OCI-LY3 (cell line): ENCODE data around the gene CLCN1.

Experiments used
- H2AFZ ChIP-seq: fragments of 200-600, 300-600 bp; shearing (Covaris generic); 2 replicates; pipeline ENCODE4 v1.6.0; 2014; ENCODE audit warnings: antibody characterized with exemption, low read depth, low read length
- H3K27ac ChIP-seq: fragments of 200-600, 300-600 bp; sonication (generic); 2 replicates; pipeline ENCODE4 v1.5.1; 2014; ENCODE audit warnings: mild to moderate bottlenecking, low read length, moderate library complexity, mixed read lengths
- H3K27me3 ChIP-seq: fragments of 200-600, 300-600 bp; sonication (generic); 2 replicates; pipeline ENCODE4 v1.6.1; 2014; ENCODE audit warnings: low read depth, low read length, mixed read lengths
- H3K36me3 ChIP-seq: fragments of 200-600, 300-600 bp; sonication (generic); replicated peaks from 2 replicates; pipeline ENCODE3; 2014; ENCODE audit warnings: low read depth, low read length, mixed read lengths
- H3K4me1 ChIP-seq: fragments of 300-600, 200-600 bp; sonication (generic); 2 replicates; pipeline ENCODE4 v1.6.1; 2014; ENCODE audit warnings: low read length, mixed read lengths
- H3K4me2 ChIP-seq: fragments of 200-600, 300-600 bp; sonication (generic); 2 replicates; pipeline ENCODE4 v1.6.1; 2014; ENCODE audit warnings: low read length, mixed read lengths
- H3K4me3 ChIP-seq: fragments of 300-600, 200-600 bp; sonication (generic); 2 replicates; pipeline ENCODE4 v1.5.1; 2014; ENCODE audit warnings: antibody characterized with exemption, mild to moderate bottlenecking, low read length, moderate library complexity
- H3K79me2 ChIP-seq: fragments of 300-600, 200-600 bp; shearing (Covaris generic); 2 replicates; pipeline ENCODE4 v1.6.1; 2014; ENCODE audit warnings: mild to moderate bottlenecking, low read length, mixed read lengths
- H3K9ac ChIP-seq: fragments of 300-600, 200-600 bp; shearing (Covaris generic); 2 replicates; pipeline ENCODE4 v1.6.0; 2014; ENCODE audit warnings: mild to moderate bottlenecking, low read length, moderate library complexity
- H3K9me3 ChIP-seq: fragments of 200-600, 300-600 bp; shearing (Covaris generic); 2 replicates; pipeline ENCODE4 v1.6.1; 2014; ENCODE audit warnings: low read length, mixed read lengths; ENCODE audit not compliant: insufficient read depth
- H4K20me1 ChIP-seq: fragments of 200-600, 300-600 bp; sonication (generic); 2 replicates; pipeline ENCODE4 v1.6.1; 2016; ENCODE audit warnings: low read length, mixed read lengths; ENCODE audit not compliant: insufficient read depth
- EZH2phosphoT487 ChIP-seq: fragments of 200-600 bp; shearing (Covaris generic); IDR thresholded peaks from 2 replicates; pipeline ENCODE4 v1.6.1; 2018; ENCODE audit warnings: antibody characterized with exemption, mixed run types, low read depth
- TF ChIP-seq, protein P1 (sequence below): fragments of 200-600, 300-600 bp; sonication (generic); IDR thresholded peaks from 2 replicates; pipeline ENCODE4 v1.5.1; 2014; ENCODE audit warnings: antibody characterized with exemption, low read length, low read depth

CLCN1 gene

DNA sequence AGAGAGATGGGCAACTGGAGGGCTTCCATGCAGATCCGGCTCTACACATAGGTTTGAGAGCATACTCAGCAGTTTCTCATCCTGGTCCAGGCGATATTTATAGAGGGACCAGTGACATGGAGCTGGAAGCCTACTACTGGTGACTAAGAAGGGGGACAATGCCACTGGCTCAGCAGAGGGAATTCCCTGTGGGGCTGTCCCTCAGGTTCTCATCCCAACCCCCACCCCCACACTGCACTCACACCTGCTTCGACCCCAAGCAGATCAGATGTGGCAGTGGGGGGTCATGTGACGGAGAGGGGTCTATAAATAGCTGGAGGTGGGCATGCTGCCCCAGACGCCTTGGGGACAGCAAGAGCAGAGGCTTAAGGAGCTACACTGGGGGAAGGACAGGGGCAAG lies at the start of gene CLCN1:
Gene CLCN1, plus strand, starts transcription at position 336 of the 400 bp plus-strand sequence. CDS start 102 bp downstream, outside the sequence.
- H3K27me3 ChIP-seq = 0 out of 2 replicates have a peak, but pooled peaks cover 9% of the 10 kb centered on the region
- H3K27ac ChIP-seq = no peak within 1 kb of the TSS
- no peak within 1 kb of the TSS for H3K9ac ChIP-seq
- H2AFZ ChIP-seq = no peak within 1 kb of the TSS
- no peaks in the 10 kb centered on the region for H3K36me3 ChIP-seq
- no peaks in the 10 kb centered on the region for H3K9me3 ChIP-seq
- H3K4me3 ChIP-seq = no peak within 1 kb of the TSS
- H4K20me1 ChIP-seq = no peaks in the 10 kb centered on the region
- peaks cover 20% of the 10 kb centered on the region for H3K4me1 ChIP-seq
- TF ChIP-seq EZH2phosphoT487 = no peak
- TF ChIP-seq, protein P1, sequence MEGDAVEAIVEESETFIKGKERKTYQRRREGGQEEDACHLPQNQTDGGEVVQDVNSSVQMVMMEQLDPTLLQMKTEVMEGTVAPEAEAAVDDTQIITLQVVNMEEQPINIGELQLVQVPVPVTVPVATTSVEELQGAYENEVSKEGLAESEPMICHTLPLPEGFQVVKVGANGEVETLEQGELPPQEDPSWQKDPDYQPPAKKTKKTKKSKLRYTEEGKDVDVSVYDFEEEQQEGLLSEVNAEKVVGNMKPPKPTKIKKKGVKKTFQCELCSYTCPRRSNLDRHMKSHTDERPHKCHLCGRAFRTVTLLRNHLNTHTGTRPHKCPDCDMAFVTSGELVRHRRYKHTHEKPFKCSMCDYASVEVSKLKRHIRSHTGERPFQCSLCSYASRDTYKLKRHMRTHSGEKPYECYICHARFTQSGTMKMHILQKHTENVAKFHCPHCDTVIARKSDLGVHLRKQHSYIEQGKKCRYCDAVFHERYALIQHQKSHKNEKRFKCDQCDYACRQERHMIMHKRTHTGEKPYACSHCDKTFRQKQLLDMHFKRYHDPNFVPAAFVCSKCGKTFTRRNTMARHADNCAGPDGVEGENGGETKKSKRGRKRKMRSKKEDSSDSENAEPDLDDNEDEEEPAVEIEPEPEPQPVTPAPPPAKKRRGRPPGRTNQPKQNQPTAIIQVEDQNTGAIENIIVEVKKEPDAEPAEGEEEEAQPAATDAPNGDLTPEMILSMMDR = no peak
- H3K4me2 ChIP-seq = no peak within 1 kb of the TSS
- H3K79me2 ChIP-seq = no peaks in the 10 kb centered on the region

DNA sequence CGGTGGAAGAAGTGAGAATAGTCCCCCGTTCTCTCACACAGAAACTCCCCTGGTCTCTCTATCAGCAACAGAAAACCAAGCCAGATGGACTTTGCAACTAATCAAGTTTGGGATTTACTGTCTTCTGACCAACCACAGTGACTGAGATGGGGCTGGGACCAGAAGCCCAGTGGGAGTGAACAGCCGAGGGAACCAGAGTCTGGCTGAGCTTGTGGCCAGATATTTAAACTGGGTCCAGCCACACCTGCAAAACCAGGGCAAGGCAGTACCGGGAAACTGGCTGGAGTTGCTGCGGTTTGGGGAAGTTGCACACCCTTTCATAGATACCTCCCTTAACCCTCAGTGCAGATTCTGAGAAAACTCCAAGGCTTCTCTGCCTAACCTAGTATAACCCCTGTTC lies 46.7 kb upstream of the CLCN1 start:
- H3K9me3 ChIP-seq = no peaks in the 10 kb centered on the region
- no peak for TF ChIP-seq EZH2phosphoT487
- TF ChIP-seq, protein P1 = no peak
- no peaks in the 10 kb centered on the region for H4K20me1 ChIP-seq
- H3K36me3 ChIP-seq = peaks cover 23% of the 10 kb centered on the region
- peaks cover 3% of the 10 kb centered on the region; the same call in 1 of the 2 replicates for H3K79me2 ChIP-seq
- no peak overlapping the region for H2AFZ ChIP-seq
- H3K4me2 ChIP-seq = no peak overlapping the region
- no peak overlapping the region for H3K27ac ChIP-seq
- no peak overlapping the region for H3K9ac ChIP-seq
- no peak overlapping the region for H3K4me3 ChIP-seq
- H3K4me1 ChIP-seq = 0 out of 2 replicates have a peak, but pooled peaks cover under 1% of the 10 kb centered on the region
- H3K27me3 ChIP-seq = no peaks in the 10 kb centered on the region

DNA sequence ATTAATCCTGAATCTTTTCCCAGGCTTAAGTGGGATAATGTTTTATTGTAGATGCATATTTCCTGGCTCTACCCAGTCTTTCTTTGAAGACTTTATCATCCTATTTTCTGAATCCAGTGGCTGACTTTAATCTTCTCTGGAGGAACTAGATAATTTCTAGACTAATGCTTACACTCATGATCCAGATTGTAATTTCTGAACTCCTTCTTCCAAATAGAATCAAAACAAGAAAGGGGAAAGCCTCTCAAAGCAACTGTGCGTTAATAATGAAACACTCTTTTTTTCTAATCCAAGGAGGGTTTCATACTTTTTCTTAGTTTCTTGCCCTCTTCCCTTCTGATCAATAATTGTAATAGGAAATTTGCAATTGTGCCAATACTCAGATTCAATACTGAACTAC lies 44.7 kb upstream of the CLCN1 start:
- TF ChIP-seq, protein P1 = no peak
- no peak for TF ChIP-seq EZH2phosphoT487
- H3K9ac ChIP-seq = no peak overlapping the region
- no peak overlapping the region for H3K27ac ChIP-seq
- no peak overlapping the region for H2AFZ ChIP-seq
- no peaks in the 10 kb centered on the region for H3K4me1 ChIP-seq
- no peaks in the 10 kb centered on the region for H3K79me2 ChIP-seq
- no peaks in the 10 kb centered on the region for H3K27me3 ChIP-seq
- H3K36me3 ChIP-seq = peaks cover 23% of the 10 kb centered on the region
- no peak overlapping the region for H3K4me3 ChIP-seq
- no peak overlapping the region for H3K4me2 ChIP-seq
- no peaks in the 10 kb centered on the region for H3K9me3 ChIP-seq
- no peaks in the 10 kb centered on the region for H4K20me1 ChIP-seq

- Histone ChIP-seq H3K4me2 (no peak overlapping the region), H3K79me2 (no peaks in the 10 kb centered on the region), H3K36me3 (peaks cover 14% of the 10 kb centered on the region), H3K27ac (no peak overlapping the region), H3K4me3 (no peak overlapping the region), H4K20me1 (no peaks in the 10 kb centered on the region), H3K27me3 (no peaks in the 10 kb centered on the region), H3K9ac (no peak overlapping the region), H2AFZ (no peak overlapping the region), H3K4me1 (no peaks in the 10 kb centered on the region), H3K9me3 (no peaks in the 10 kb centered on the region)
- TF ChIP-seq EZH2phosphoT487 = no peak
- TF ChIP-seq, protein P1 = no peak
Measured at GRCh38 chr7:143272871-143273270, 43.0 kb upstream of the CLCN1 start.
